IPS-18a (cell line): ENCODE measurements around the gene LMAN2L.

Experiments used
- H3K27ac ChIP-seq: one replicate; pipeline ENCODE4 v1.5.1; 2013; ENCODE audit warnings: low read length
- H3K27me3 ChIP-seq: one replicate; pipeline ENCODE4 v1.6.1; 2013; ENCODE audit warnings: mild to moderate bottlenecking, low read length; ENCODE audit not compliant: control insufficient read depth, insufficient read depth
- H3K36me3 ChIP-seq: one replicate; pipeline ENCODE4 v1.6.1; 2013; ENCODE audit warnings: low read depth, low read length; ENCODE audit not compliant: control insufficient read depth
- H3K4me1 ChIP-seq: one replicate; pipeline ENCODE4 v1.6.1; 2013; ENCODE audit warnings: low read depth, low read length; ENCODE audit not compliant: control insufficient read depth
- H3K4me3 ChIP-seq: one replicate; pipeline ENCODE4 v1.5.1; 2013; ENCODE audit warnings: low read length
- H3K9ac ChIP-seq: one replicate; pipeline ENCODE4 v1.6.1; 2013; ENCODE audit warnings: mild to moderate bottlenecking, low read length, moderate library complexity
- H3K9me3 ChIP-seq: one replicate; pipeline ENCODE4 v1.6.1; 2013; ENCODE audit warnings: low read depth, low read length; ENCODE audit not compliant: control insufficient read depth

Gene LMAN2L

DNA sequence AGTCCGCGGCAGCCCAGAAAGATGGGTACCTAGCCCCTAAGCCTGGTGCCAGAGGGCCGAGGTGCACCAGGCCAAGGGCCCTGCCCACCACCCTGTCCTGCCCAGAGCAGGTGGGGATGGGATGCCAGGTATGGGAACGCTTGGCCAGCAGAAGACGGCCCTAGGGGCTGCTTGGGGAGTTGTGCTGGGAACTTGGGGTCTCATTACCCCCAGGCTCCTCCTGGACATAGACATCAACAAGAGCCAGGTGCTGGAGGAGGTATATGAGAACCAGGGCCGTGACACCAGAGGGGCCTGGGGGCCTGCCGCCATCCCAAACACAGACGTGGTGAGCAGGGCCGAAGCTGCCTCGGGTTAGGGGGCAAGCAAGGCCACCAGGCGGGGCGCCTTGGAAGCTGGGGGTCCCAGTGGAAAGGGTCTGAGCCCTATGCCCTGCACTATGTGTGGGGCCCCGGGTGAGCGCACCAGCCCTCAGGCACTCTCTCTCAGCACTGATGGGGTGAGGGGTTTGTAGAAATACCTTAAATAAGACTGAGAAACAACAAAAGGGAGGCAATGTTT, 50.4 kb downstream of the LMAN2L start:
- H3K4me1 ChIP-seq: no peaks in the 10 kb centered on the region
- no peak overlapping the region for H3K4me3 ChIP-seq
- H3K36me3 ChIP-seq: no peaks in the 10 kb centered on the region
- H3K27ac ChIP-seq: no peak overlapping the region
- H3K9me3 ChIP-seq: no peaks in the 10 kb centered on the region
- no peaks in the 10 kb centered on the region for H3K27me3 ChIP-seq
- no peak overlapping the region for H3K9ac ChIP-seq

DNA sequence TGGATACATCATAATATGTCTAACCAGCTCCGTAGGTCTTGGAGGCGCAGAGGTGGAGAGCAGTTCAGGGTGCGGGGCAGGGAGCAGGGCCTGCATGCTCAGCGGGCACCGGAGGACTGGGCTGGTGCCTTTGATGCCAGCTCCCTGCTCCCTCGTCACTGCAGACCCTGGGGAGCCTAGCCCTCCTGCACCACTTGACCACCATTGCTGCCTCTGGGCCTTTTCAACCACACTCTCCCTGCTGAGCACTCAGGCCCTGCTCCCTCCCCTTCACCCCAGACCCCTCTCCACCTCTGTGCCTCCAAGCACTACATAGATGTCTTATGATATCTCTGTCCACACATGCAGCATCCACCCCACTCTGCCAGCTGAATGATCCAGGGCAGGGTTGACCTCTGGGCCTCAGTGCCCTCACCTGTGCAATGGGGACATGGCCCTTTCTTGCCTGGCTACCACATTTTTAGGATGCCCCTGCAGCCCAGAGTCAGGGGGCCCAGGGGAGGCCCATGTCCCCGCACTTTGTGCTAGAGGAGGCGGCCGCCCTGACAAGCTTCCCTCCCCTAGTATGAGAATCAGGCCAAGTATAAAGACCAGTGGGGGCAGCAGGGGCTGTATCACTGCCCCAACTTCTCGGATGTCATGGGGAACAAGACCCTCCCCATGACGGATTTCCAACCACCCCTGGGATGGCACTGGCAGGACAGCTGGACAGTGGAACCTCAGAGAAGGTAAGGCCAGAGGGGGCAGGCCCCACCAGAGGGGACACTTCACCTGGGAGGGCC, 51.0 kb downstream of the LMAN2L start:
- Histone ChIP-seq H3K9ac (no peak overlapping the region), H3K4me3 (no peak overlapping the region), H3K36me3 (no peaks in the 10 kb centered on the region), H3K4me1 (no peaks in the 10 kb centered on the region), H3K9me3 (no peaks in the 10 kb centered on the region), H3K27me3 (no peaks in the 10 kb centered on the region), H3K27ac (no peak overlapping the region)

DNA sequence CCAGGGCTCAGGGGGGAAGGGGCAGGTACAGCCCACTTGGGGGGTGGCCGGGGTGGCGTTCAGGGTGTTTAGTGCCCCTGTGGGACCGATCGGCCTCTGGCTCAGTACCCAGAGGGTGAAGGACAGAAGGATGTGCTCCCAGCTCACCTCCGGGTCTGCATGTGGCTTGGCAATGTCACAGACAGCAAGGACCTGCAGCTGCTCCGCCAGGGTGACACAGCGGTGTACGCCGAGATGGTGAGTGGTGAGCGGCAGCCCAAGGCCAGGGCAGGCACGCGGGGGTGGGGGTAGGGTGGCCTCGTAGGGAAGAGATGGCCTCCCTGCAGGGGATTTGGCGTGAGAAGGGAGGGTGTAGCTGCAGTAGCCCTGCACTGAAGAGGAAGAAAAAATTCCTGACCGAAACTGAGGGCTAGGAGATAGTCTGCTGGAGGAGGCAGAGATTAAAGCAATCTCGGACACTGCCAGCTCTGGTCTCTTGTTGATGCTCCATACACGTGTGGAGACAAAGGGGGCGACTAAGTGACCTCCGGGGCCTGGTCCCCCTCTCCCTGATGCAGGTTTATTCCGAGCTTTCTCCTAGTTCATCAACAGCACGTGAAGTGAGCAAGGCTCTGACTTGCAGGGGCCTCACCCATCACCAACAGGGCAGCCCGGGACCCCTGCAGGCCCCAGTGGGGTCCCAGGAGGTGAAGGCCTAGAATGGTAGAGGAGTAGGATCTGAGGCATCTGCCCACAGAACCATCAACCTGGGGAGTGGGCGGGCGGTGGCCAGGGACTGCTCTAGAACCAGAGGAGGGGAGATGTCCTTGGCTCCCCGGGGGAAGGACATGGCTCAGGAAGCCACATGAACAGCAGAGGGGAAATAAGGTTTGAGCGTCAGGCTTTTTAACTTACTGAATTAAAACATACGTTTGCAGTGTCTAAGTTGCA, 51.9 kb downstream of the LMAN2L start:
- Histone ChIP-seq H3K4me3 (no peak overlapping the region), H3K27me3 (no peaks in the 10 kb centered on the region), H3K9ac (no peak overlapping the region), H3K9me3 (no peaks in the 10 kb centered on the region), H3K27ac (no peak overlapping the region), H3K4me1 (no peaks in the 10 kb centered on the region), H3K36me3 (no peaks in the 10 kb centered on the region)

DNA sequence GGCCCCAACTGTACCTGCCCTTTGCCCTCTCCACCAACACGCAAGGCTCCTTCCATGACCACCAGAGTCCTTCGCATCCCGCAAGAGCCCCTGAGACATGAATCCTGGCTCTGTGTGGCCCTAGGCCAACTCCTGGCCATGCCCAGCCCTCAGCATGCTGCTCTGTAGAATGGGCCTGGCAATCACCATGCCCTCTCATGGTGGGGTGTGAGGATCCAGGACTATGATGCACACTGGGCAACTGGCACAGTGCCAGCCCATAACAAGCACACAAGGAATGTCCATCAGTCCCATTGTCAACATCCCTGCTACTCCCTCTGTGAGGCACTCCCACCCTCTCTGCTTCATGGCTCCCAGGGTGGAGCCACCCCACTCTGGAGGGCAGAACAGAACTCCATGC, 52.6 kb downstream of the LMAN2L start:
- H3K27me3 ChIP-seq: no peaks in the 10 kb centered on the region
- no peak overlapping the region for H3K4me3 ChIP-seq
- no peak overlapping the region for H3K9ac ChIP-seq
- no peaks in the 10 kb centered on the region for H3K9me3 ChIP-seq
- H3K36me3 ChIP-seq: no peaks in the 10 kb centered on the region
- H3K27ac ChIP-seq: no peak overlapping the region
- H3K4me1 ChIP-seq: no peaks in the 10 kb centered on the region

DNA sequence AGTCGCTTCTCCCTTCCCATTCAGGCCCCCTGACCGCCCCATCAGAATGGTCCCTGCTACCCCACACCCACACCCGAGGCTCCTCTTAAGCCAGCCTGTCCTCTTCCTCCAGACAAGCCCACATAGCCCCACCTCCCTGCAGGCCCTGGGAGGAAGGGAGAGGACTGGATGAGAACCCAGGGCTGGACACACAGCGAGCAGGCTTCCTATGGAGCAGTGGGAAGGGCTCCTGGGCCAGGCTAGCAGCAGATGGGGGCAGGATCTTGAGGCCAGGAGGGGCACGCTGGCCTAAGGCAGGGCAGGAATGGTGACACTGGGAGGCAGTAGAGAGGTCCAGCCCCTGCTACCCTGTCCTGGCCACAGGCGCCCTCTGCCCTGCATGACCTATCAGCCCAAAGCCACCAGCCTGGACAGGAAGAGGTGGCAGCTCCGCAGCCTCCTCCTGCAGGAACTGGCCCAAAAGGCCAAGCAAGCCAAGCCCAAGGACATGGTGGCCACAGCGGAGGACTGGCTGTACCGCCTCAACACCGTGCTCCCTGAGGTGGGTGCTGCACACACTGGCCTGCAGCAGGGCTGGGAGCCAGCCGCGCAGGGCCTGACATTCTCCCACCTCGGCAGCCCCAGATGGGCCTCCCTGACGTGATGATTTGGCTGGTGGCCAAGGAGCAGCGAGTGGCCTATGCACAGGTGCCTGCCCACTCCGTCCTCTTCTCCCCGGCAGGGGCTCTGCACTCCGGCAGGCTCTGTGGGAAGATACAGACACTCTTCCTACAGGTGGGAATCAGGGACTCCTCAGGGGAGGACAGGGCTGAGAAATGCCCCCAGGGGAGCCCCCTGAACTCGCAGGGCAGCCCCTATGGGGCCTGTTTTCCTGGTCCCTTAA, 54.0 kb downstream of the LMAN2L start:
- Histone ChIP-seq H3K27me3 (no peaks in the 10 kb centered on the region), H3K9me3 (no peaks in the 10 kb centered on the region), H3K4me3 (no peak overlapping the region), H3K9ac (no peak overlapping the region), H3K27ac (no peak overlapping the region), H3K4me1 (no peaks in the 10 kb centered on the region), H3K36me3 (no peaks in the 10 kb centered on the region)

DNA sequence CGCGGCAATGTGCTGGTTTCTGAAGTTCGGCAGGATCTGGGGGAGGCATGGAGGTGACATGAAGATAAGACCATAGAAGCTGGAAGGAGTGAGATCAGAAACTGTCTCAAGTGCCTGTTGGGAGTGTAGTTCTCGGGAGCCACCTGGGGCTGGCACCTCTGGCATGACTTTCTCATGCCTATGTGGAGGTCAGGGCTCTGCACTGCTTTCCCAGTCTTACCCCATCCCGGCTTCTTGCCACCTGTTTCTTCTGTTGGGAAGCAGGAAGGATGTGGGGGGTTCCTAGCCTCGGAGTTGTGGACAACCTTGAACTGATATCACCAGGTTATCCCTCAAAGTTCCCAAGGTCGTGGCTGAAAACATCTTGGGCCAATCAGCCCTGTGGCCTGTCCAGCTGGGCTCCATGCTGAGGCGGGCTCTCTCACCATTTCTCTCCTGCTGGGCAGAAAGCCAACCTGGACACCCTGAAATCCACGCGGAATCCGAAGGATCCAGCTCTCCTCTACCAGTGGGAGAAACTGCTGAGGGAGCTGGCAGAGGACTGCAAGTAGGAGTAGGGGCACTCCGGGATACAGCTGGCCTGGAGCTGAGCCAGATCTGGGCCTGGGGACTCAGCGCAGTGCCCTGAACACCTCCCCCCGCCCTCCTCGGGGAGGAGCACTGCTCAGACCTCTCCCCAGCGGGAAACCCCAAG, 54.8 kb downstream of the LMAN2L start:
- Histone ChIP-seq H3K36me3 (no peaks in the 10 kb centered on the region), H3K4me3 (no peak overlapping the region), H3K4me1 (peaks cover under 1% of the 10 kb centered on the region), H3K9me3 (no peaks in the 10 kb centered on the region), H3K27me3 (no peaks in the 10 kb centered on the region), H3K9ac (no peak overlapping the region), H3K27ac (no peak overlapping the region)

DNA sequence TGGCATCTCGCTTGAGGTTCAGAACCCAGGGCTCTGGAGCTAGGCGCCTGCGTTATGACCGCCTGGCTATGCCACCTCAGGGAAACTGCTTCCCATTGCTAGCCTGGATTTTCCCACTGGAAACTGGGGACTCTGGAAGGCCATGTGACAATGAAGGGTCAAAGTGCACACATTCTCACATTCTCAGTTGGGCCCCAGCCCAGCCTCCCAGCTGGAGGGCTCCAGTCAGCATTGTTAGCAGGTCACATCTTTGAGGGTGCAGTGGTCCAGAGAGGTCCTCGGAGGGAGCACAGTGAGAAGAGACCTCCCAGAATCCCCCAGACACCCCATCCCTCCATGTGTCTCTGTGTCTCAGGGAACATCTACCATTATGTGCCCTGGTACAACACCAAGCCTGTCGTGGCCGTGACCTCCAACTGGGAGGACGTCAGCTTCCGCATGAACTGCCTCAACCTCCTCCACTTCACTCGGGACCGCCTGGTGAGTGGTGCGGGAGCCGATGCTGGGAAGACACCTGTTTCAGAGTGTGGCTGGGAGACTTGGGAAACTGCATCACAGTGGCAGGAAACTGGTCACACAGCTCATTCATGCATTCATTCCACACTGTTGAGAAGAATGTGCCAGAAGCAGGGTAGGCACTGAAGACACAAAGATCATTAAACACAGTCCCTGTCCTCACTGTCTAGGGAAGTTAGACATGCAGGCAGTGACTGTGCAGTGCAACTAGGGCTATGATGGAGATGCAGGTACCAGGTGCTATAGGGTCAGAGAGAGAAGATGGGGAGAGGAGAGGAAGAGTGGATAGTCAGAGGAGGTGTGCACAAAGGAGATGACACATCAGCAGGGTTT, 55.7 kb downstream of the LMAN2L start:
- Histone ChIP-seq H3K27me3 (no peaks in the 10 kb centered on the region), H3K9me3 (no peaks in the 10 kb centered on the region), H3K4me1 (peaks cover 7% of the 10 kb centered on the region)

DNA sequence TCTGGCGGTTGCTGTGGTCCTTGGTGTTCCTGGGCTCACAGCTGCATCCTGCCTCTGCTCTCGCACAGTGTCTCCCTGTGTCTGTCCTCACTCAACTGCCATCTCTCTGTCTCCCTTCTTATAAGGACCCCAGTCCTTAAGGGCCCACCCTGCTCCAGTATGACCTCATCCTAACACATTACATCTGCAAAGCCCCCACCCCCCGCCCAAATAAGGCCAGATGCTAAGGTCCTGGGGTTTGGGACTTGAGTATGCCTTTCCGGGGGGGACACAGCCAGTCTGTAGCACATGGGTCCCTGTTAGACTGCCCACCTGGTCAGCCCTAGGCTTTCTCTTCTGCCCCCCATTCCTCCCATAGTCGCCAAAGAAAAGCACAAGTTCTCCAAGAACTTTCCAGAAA, 56.6 kb downstream of the LMAN2L start:
- Histone ChIP-seq H3K4me1 (peaks cover 7% of the 10 kb centered on the region), H3K27me3 (no peaks in the 10 kb centered on the region), H3K9ac (no peak overlapping the region), H3K9me3 (no peaks in the 10 kb centered on the region), H3K4me3 (no peak overlapping the region), H3K36me3 (no peaks in the 10 kb centered on the region), H3K27ac (no peak overlapping the region)

More for the DNA sequence above, 55.7 kb downstream of the LMAN2L start:
- Histone ChIP-seq H3K27ac (no peak overlapping the region), H3K9ac (no peak overlapping the region), H3K4me3 (no peak overlapping the region), H3K36me3 (no peaks in the 10 kb centered on the region)

DNA sequence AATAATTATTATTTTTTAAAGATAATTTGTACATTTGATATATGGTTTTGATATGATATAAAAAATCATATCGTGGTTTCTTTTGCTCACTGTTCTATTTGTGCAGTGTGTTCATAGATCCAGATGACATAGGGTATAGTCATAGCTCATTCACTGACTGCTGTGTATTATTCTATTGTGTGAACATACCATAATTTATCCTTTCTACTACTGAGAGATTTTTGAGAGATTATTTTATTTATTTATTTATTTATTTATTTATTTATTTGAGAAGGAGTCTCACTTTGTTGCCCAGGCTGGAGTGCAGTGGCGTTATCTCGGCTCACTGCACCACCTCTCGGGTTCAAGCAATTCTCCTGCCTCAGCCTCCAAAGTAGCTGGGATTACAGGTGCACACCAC, 58.3 kb downstream of the LMAN2L start:
- H3K9ac ChIP-seq: no peak overlapping the region
- H3K4me1 ChIP-seq: peaks cover 7% of the 10 kb centered on the region
- no peak overlapping the region for H3K4me3 ChIP-seq
- no peaks in the 10 kb centered on the region for H3K9me3 ChIP-seq
- H3K36me3 ChIP-seq: no peaks in the 10 kb centered on the region
- H3K27ac ChIP-seq: no peak overlapping the region
- no peaks in the 10 kb centered on the region for H3K27me3 ChIP-seq

DNA sequence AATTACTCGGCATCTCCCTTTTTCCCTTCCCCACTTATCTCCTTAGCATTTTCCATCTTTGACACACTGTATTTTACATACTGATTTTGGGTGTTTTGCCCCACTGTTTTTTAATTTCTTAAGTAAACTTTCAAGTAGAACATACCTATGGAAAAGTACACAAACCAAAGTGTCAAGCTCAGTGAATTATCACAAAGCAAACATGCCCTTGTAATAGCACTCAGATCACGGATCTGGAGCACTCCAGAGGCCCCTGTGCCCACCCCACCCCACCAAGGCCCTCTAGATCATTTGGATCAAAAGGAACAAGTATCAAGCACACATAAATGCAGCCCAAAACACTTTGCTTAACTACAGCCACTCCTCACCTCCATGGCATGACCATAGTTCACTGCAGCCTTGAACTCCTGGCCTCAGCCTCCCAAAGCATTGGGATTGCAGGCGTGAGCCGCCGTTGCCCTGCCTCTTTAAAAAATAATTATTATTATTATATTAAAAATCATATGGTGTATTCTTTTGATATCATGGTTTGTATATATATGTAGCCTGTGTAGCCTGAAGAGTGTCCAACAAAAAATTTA, 59.2 kb downstream of the LMAN2L start:
- Histone ChIP-seq H3K4me3 (no peak overlapping the region), H3K9ac (no peak overlapping the region), H3K36me3 (no peaks in the 10 kb centered on the region), H3K27ac (no peak overlapping the region), H3K9me3 (no peaks in the 10 kb centered on the region), H3K27me3 (no peaks in the 10 kb centered on the region), H3K4me1 (peaks cover 7% of the 10 kb centered on the region)
